ENCODE results near the gene CYP4F22. TPM values are rescaled to one million over a fixed set of nuclear protein-coding genes. Genes with fewer than 3 reads are reported as not detected.

The CYP4F22 gene
- total and polyA plus RNA-seq, 2 of the 8 experiments (the other 6 are each of a cell fraction or from before 2014, with no cell fraction given): not detected

GRCh38 chr19:15495151-15495550 is 13.2 kb upstream of the CYP4F22 start:
- no peak overlapping the region for H2AK5ac ChIP-seq (ENCODE audit: low read depth, low read length)
- H2BK12ac ChIP-seq (ENCODE audit: low read depth, low read length): no peak overlapping the region
- H2AFZ ChIP-seq (ENCODE audit: low read length): no peak overlapping the region
- no peak for TF ChIP-seq TAF1 (IDR thresholded peaks at IDR 0.05; ENCODE audit: low read depth, low read length)
- no peak for TF ChIP-seq NANOG (IDR thresholded peaks at IDR 0.05; ENCODE audit: insufficient read depth, low read depth, low read length, poor library complexity, severe bottlenecking)
- no peak overlapping the region for H3K4ac ChIP-seq (replicated peaks; ENCODE audit: insufficient read length, low read depth, low read length)
- POLR2A ChIA-PET (ENCODE audit: partially characterized antibody): no interaction called here
- H3K27me3 ChIP-seq (replicated peaks in 1 of 4; ENCODE audit: control insufficient read depth in 3 of 4, extremely low read depth in 1 of 4, insufficient read depth in 3 of 4, low read length in 3 of 4): no peaks in the 10 kb centered on the region
- no peaks in the 10 kb centered on the region for H4K20me1 ChIP-seq (replicated peaks in 1 of 2; ENCODE audit: control insufficient read depth in 1 of 2, insufficient read depth in 2 of 2, low read length in 2 of 2)
- no peak overlapping the region for H2BK120ac ChIP-seq (replicated peaks; ENCODE audit: low read depth, low read length)
- FAIRE-seq (no peak), DNase-seq (ENCODE audit: low read depth in 1 of 2, low spot score in 2 of 2) (no peak)
- H4K5ac ChIP-seq (ENCODE audit: insufficient read length, low read depth, low read length): no peak overlapping the region
- no peak overlapping the region for H2BK15ac ChIP-seq (ENCODE audit: low read length)
- no peak overlapping the region for H4K8ac ChIP-seq (ENCODE audit: extremely low read depth, insufficient read depth, low read length)
- no peak overlapping the region for H2BK20ac ChIP-seq (ENCODE audit: low read length)
- no peak overlapping the region for H3K27ac ChIP-seq (ENCODE audit: low read depth, low read length)
- no peak overlapping the region for H2BK5ac ChIP-seq (ENCODE audit: low read depth, low read length)
- no peak overlapping the region for H4K91ac ChIP-seq (replicated peaks; ENCODE audit: insufficient read length, low read length)
- peaks cover 2% of the 10 kb centered on the region; the same call in 1 of the 2 replicates for H3K23me2 ChIP-seq (ENCODE audit: low read depth, low read length)
- H3K4me1 ChIP-seq (replicated peaks in 1 of 4; ENCODE audit: control insufficient read depth in 3 of 4, insufficient read depth in 4 of 4, low read length in 3 of 4): no peaks in the 10 kb centered on the region
- H3K79me1 ChIP-seq (ENCODE audit: low read depth, low read length): no peaks in the 10 kb centered on the region
- no peak overlapping the region for H3K9ac ChIP-seq (replicated peaks in 1 of 4; ENCODE audit: extremely low read depth in 1 of 4, low read depth in 3 of 4, low read length in 3 of 4)
- no peak overlapping the region for H3K4me3 ChIP-seq (ENCODE audit: extremely low read depth in 1 of 4, insufficient read depth in 2 of 4, low read depth in 3 of 4, low read length in 4 of 4)
- H3K79me2 ChIP-seq (ENCODE audit: control insufficient read depth in 1 of 2, insufficient read depth in 2 of 2, low read length in 2 of 2): no peaks in the 10 kb centered on the region
- H3K23ac ChIP-seq (ENCODE audit: insufficient read length): no peak overlapping the region
- no peak overlapping the region for H3K14ac ChIP-seq (ENCODE audit: insufficient read length)
- H3K56ac ChIP-seq (replicated peaks; ENCODE audit: insufficient read length, low read depth, low read length): no peak overlapping the region
- peaks cover 12 to 35% of the 10 kb centered on the region in 2 experiments; a peak in 3 of 4 replicates for H3K9me3 ChIP-seq (ENCODE audit: insufficient read depth in 2 of 2, low read depth in 1 of 2, low read length in 1 of 2)
- no peak overlapping the region for H3K18ac ChIP-seq (ENCODE audit: extremely low read depth, low read length)
- 88% methylated on average over 1 of the region's 1 CpG; no CpG with 5 or more reads in 1 of the 2 experiments for WGBS, 2 experiments (ENCODE audit: extremely low coverage in 1 of 2, insufficient coverage in 1 of 2, insufficient read length in 1 of 2, insufficient replicate concordance in 2 of 2, low coverage in 1 of 2, low lambda C conversion rate in 2 of 2, missing lambda C conversion rate in 1 of 2)
- no peak overlapping the region for H3K4me2 ChIP-seq (ENCODE audit: insufficient read depth in 1 of 2, low read depth in 2 of 2, low read length in 2 of 2)
- no peaks in the 10 kb centered on the region; a peak in 1 of 8 replicates for H3K36me3 ChIP-seq (ENCODE audit: control insufficient read depth in 2 of 4, insufficient read depth in 4 of 4, low read length in 3 of 4)
- CTCF ChIA-PET (ENCODE audit: partially characterized antibody): no interaction called here
